ENCODE data around the gene CDH20.

- TF ChIP-seq POLR2A (IDR thresholded peaks at IDR 0.05) (no peak), POLR2AphosphoS5 (IDR thresholded peaks at IDR 0.05) (no peak), EP300 (IDR thresholded peaks at IDR 0.05) (no peak)
- TF ChIP-seq, protein P1, sequence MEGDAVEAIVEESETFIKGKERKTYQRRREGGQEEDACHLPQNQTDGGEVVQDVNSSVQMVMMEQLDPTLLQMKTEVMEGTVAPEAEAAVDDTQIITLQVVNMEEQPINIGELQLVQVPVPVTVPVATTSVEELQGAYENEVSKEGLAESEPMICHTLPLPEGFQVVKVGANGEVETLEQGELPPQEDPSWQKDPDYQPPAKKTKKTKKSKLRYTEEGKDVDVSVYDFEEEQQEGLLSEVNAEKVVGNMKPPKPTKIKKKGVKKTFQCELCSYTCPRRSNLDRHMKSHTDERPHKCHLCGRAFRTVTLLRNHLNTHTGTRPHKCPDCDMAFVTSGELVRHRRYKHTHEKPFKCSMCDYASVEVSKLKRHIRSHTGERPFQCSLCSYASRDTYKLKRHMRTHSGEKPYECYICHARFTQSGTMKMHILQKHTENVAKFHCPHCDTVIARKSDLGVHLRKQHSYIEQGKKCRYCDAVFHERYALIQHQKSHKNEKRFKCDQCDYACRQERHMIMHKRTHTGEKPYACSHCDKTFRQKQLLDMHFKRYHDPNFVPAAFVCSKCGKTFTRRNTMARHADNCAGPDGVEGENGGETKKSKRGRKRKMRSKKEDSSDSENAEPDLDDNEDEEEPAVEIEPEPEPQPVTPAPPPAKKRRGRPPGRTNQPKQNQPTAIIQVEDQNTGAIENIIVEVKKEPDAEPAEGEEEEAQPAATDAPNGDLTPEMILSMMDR (IDR thresholded peaks at IDR 0.05) = peak; percentile 13 to 55
Observed at GRCh38 chr18:61322265-61322873, 10.9 kb upstream of the CDH20 start.

Measured in suprapubic skin (tissue), 4 donors.